Transverse colon (tissue), 3 donors: ENCODE measurements around the gene SHROOM1.

Experiments
- CTCF ChIP-seq, 5 experiments: fragments of 200-600 bp in 3 of 5; fragments of 450-650 bp in 2 of 5; sonication (generic) in 3 of 5; IDR thresholded peaks; 1 replicate in 2 of 5; 2 replicates in 3 of 5; pipeline ENCODE4 v1.5.1; 2016 to 2017; ENCODE audit warnings: antibody characterized with exemption in 5 of 5, inconsistent platforms in 3 of 5, mild to moderate bottlenecking in 2 of 5, moderate library complexity in 1 of 5
- EP300 ChIP-seq: sonication (generic); formaldehyde crosslinking; IDR thresholded peaks from one replicate; pipeline ENCODE4 v1.6.1; 2017; ENCODE audit warnings: antibody characterized with exemption, low read depth

DNA sequence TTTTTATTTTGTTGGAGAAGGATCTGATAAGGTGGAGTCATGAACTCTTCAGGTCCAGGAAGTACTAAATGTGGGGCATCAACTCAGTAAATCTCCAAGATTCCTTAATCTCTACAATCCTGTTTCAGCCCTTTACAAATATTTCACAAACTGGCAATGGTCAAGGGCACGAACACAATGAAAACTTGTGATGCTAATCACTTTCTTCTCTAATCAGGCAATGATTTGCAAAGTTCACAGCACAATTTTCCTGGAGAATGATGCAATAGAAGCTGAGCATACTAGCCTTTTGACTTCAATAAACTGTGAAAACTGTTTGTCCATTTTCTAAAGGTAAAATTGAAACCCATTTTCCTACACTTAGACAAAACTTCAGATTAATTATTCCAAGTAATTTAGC is 18.9 kb upstream of the SHROOM1 start:
- no peak for TF ChIP-seq CTCF (IDR thresholded peaks at IDR 0.05)
- no peak for TF ChIP-seq EP300
